Measurements from ENCODE around the gene HPCAL1. TPM values are rescaled to one million over a fixed set of nuclear protein-coding genes. Genes with fewer than 3 reads are reported as not detected.

The HPCAL1 gene
- total RNA-seq, 3 donors from 2014 or later (not counting 1 experiment from before 2014, with no cell fraction given), result 31.1 to 45.2 (median 39.8) TPM

DNA sequence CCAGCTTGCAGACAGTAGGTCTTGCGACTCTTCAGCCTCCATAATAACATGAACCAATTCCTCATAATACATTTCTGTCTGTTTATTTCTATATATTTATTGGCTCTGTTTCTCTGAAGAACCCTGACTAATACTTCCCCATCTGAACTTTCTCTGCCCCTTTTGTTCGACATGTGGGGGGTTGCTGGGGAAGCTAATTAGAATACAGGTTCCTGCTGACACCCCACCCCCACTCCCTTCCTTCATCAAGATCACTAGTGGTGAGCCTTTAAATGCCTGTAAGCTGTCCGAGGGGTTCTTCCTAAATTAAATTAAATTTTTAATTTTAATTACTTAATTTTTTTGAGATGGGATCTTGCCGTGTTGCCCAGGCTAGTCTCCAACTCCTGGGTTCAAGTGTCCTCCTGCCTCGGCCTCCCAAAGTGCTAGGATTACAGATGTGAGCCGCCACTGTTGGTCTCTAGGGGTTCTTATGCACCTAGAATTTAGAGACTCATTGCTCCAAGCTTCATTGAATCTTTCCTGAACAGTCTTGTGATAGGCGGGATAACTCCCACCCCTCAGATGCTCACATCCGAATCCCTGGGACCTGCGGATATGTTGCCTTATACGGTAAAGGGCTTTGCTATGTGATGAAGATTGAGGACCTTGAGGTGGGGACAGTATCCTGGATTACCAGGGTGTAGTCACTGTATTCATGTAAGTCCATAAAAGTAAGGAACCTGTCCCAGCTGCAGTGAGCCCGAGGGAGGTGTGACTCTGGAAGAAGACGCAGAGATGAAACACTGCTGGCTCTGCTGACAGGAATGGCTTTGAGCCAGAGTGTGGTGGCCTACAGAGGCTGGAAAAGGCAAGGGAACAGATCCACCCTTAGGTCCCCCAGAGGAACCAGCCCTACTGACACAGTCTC lies 26.2 kb downstream of the HPCAL1 start:
- Histone ChIP-seq H3K27ac (ENCODE audit: low read length) (peak overlapping the region; percentile 48), H3K4me3 (ENCODE audit: low read length) (no peak overlapping the region), H3K9me3 (ENCODE audit: control insufficient read depth, insufficient read depth, low read length) (no peaks in the 10 kb centered on the region), H3K36me3 (ENCODE audit: control insufficient read depth, insufficient read depth, low read length) (no peaks in the 10 kb centered on the region), H3K27me3 (ENCODE audit: control insufficient read depth, insufficient read depth, low read length) (no peaks in the 10 kb centered on the region), H3K4me1 (ENCODE audit: control insufficient read depth, insufficient read depth, low read length) (peaks cover 61% of the 10 kb centered on the region)
- no peaks in the 10 kb centered on the region for H3K27me3 Mint-ChIP-seq (ENCODE audit: low read depth in 2 of 2)
- WGBS (ENCODE audit: insufficient coverage), result 93% methylated on average over 10 of the region's 12 CpGs
- no peaks in the 10 kb centered on the region for H3K9me3 Mint-ChIP-seq
- no peak for ATAC-seq
- TF ChIP-seq, protein P1, sequence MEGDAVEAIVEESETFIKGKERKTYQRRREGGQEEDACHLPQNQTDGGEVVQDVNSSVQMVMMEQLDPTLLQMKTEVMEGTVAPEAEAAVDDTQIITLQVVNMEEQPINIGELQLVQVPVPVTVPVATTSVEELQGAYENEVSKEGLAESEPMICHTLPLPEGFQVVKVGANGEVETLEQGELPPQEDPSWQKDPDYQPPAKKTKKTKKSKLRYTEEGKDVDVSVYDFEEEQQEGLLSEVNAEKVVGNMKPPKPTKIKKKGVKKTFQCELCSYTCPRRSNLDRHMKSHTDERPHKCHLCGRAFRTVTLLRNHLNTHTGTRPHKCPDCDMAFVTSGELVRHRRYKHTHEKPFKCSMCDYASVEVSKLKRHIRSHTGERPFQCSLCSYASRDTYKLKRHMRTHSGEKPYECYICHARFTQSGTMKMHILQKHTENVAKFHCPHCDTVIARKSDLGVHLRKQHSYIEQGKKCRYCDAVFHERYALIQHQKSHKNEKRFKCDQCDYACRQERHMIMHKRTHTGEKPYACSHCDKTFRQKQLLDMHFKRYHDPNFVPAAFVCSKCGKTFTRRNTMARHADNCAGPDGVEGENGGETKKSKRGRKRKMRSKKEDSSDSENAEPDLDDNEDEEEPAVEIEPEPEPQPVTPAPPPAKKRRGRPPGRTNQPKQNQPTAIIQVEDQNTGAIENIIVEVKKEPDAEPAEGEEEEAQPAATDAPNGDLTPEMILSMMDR (IDR thresholded peaks at IDR 0.05), result no peak
- peak overlapping the region; percentile 47 for H3K4me3 Mint-ChIP-seq
- peaks cover 68 to 76% of the 10 kb centered on the region in 2 donors for H3K4me1 Mint-ChIP-seq
- H3K27ac Mint-ChIP-seq, result peak overlapping the region; percentile 82 to 87
- intact Hi-C loops (cut with micrococcal nuclease), result no loop called here
- DNase-seq, result no peak
- H3K36me3 Mint-ChIP-seq, result no peaks in the 10 kb centered on the region

DNA sequence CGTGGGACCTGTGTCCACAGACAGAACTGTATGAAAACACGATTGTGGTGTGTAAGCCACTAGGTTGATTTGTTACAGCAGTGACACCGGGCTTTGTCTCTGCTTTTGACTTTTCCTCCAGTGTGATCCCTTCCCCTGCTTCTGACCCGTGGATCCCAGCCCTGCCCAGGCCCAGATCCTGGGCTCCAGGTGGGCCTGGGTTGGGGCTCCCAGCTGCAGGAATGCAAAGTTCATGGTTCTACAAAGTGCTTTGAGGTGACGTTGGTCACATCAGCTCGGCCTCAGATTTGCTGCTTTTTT lies 26.8 kb downstream of the HPCAL1 start:
- Mint-ChIP-seq H3K36me3 (no peaks in the 10 kb centered on the region), H3K27ac (peak overlapping the region; percentile 82 to 87), H3K27me3 (ENCODE audit: low read depth in 2 of 2) (no peaks in the 10 kb centered on the region), H3K4me3 (peak overlapping the region; percentile 93), H3K4me1 (peaks cover 68 to 76% of the 10 kb centered on the region in 2 donors), H3K9me3 (no peaks in the 10 kb centered on the region)
- H3K4me1 ChIP-seq (ENCODE audit: control insufficient read depth, insufficient read depth, low read length), result peaks cover 58% of the 10 kb centered on the region
- no peaks in the 10 kb centered on the region for H3K9me3 ChIP-seq (ENCODE audit: control insufficient read depth, insufficient read depth, low read length)
- no peaks in the 10 kb centered on the region for H3K36me3 ChIP-seq (ENCODE audit: control insufficient read depth, insufficient read depth, low read length)
- H3K27me3 ChIP-seq (ENCODE audit: control insufficient read depth, insufficient read depth, low read length), result no peaks in the 10 kb centered on the region
- H3K27ac ChIP-seq (ENCODE audit: low read length), result peak overlapping the region; percentile 48
- TF ChIP-seq, protein P1 (IDR thresholded peaks at IDR 0.05), result no peak
- no peak overlapping the region for H3K4me3 ChIP-seq (ENCODE audit: low read length)
- WGBS (ENCODE audit: insufficient coverage), result 30% methylated on average over 6 of the region's 6 CpGs
- intact Hi-C loops (cut with micrococcal nuclease), result no loop called here
- ATAC-seq (no peak), DNase-seq (peak in 1 of 2 donors; percentile 47)

- H3K4me1 Mint-ChIP-seq, result peaks cover 72 to 73% of the 10 kb centered on the region in 2 donors
- ATAC-seq (peak in 2 of 3 donors; percentile 25 to 34), DNase-seq (peak in 1 of 2 donors; percentile 76)
- Histone ChIP-seq H3K27ac (ENCODE audit: low read length) (peak overlapping the region; percentile 48), H3K4me3 (ENCODE audit: low read length) (peak overlapping the region; percentile 46), H3K9me3 (ENCODE audit: control insufficient read depth, insufficient read depth, low read length) (peaks cover 3% of the 10 kb centered on the region), H3K27me3 (ENCODE audit: control insufficient read depth, insufficient read depth, low read length) (no peaks in the 10 kb centered on the region), H3K36me3 (ENCODE audit: control insufficient read depth, insufficient read depth, low read length) (no peaks in the 10 kb centered on the region), H3K4me1 (ENCODE audit: control insufficient read depth, insufficient read depth, low read length) (peaks cover 58% of the 10 kb centered on the region)
- no peaks in the 10 kb centered on the region for H3K27me3 Mint-ChIP-seq (ENCODE audit: low read depth in 2 of 2)
- H3K36me3 Mint-ChIP-seq, result no peaks in the 10 kb centered on the region
- H3K9me3 Mint-ChIP-seq, result no peaks in the 10 kb centered on the region
- intact Hi-C loops (cut with micrococcal nuclease), result loop anchor here (2.0 kb wide), 2 partner anchors 25 to 79 kb away; no protein-coding TSS in a partner anchor
- peak overlapping the region; percentile 82 to 87 for H3K27ac Mint-ChIP-seq
- WGBS (ENCODE audit: insufficient coverage), result 39% methylated on average over 20 of the region's 21 CpGs
- TF ChIP-seq, protein P1 (IDR thresholded peaks at IDR 0.05), result no peak
- H3K4me3 Mint-ChIP-seq, result peak overlapping the region; percentile 93
Measured at GRCh38 chr2:10329880-10330699, 27.4 kb downstream of the HPCAL1 start.
